Peyer's patch (tissue), 4 donors: ENCODE results near the gene ADAMTS4.

Experiments
- POLR2A ChIP-seq, 2 donors: fragments of 450-650 bp; IDR thresholded peaks; one replicate each; pipeline ENCODE4 v1.5.1; 2017; ENCODE audit warnings: antibody characterized with exemption in 2 of 2, mild to moderate bottlenecking in 2 of 2, moderate library complexity in 2 of 2
- TF ChIP-seq, protein P1 (sequence below), 6 experiments: fragments of 450-650 bp in 4 of 6; fragments of 200-600 bp in 2 of 6; sonication (generic) in 1 of 6; IDR thresholded peaks; one replicate each; pipeline ENCODE4 v1.5.1; 2017 to 2019; ENCODE audit warnings: antibody characterized with exemption in 6 of 6, mild to moderate bottlenecking in 3 of 6, moderate library complexity in 1 of 6

DNA sequence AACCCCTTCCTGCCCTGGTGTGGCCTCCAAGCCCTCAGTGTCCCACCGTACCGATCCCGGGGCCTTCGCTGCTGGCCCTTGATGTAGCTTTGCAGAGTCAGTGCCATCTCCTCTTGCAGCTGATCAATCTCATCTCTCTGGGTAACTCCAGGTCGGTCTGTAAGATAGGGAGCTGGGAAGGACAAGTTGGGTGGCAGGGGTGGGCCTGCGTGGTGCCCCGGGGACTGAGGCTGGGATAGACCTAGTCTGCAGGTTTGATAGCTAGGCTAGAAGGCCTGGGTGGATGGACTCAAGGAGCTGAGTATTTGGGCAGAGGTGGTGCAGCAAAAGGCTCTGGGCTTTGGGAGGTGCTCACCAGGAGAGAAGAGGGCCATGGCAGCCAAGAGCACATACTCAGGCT, 31.9 kb upstream of the ADAMTS4 start:
- TF ChIP-seq, protein P1, sequence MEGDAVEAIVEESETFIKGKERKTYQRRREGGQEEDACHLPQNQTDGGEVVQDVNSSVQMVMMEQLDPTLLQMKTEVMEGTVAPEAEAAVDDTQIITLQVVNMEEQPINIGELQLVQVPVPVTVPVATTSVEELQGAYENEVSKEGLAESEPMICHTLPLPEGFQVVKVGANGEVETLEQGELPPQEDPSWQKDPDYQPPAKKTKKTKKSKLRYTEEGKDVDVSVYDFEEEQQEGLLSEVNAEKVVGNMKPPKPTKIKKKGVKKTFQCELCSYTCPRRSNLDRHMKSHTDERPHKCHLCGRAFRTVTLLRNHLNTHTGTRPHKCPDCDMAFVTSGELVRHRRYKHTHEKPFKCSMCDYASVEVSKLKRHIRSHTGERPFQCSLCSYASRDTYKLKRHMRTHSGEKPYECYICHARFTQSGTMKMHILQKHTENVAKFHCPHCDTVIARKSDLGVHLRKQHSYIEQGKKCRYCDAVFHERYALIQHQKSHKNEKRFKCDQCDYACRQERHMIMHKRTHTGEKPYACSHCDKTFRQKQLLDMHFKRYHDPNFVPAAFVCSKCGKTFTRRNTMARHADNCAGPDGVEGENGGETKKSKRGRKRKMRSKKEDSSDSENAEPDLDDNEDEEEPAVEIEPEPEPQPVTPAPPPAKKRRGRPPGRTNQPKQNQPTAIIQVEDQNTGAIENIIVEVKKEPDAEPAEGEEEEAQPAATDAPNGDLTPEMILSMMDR (IDR thresholded peaks at IDR 0.05) = no peak
- TF ChIP-seq POLR2A (IDR thresholded peaks at IDR 0.05) = no peak
